GM21723 (cell line): ENCODE measurements around the gene PBX2.
"Not testable (repeated sequence)": the region's sequence is repeated elsewhere in the genome, so short reads cannot be mapped to it uniquely, and the experiment has no call there.

Source experiments
- ATAC-seq: cut with Tn5 transposase; IDR thresholded peaks from one replicate; pipeline ENCODE4 v1.9.1; 2021; ENCODE audit warnings: mild to moderate bottlenecking, moderate library complexity; ENCODE audit not compliant: unreplicated experiment

The PBX2 gene

DNA sequence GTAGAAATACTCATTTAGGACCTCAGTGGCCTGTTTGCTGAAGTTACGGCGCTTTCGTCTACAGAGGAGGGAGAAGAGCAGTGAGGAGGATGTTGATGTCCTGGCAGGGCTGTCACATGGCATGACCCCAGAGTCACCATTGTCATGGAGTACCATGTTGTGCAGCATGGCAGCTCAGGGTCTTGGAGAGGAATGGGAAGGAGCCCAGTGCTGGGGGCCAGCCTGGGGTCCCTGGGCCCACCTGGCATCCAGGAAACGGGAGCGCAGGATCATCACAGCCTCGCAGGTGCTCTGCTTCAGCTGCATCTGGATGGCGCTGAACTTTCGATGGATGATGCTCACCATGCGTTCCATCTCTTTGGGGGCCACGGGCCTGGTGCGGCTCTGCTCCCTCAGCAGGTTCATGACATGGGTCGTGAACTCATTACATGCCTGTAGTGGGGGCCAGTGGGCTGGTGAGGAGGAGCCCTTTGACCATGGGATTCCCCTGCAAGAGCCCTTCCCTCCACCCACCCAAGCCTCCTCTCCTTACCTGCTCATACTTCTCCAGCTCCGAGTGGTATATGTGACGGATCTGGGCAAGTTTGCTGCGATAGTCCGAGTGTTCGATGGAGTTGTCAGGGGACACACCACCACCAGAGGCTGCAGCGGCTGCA is 2.1 kb downstream of the PBX2 start:
- ATAC-seq: not testable (repeated sequence)

DNA sequence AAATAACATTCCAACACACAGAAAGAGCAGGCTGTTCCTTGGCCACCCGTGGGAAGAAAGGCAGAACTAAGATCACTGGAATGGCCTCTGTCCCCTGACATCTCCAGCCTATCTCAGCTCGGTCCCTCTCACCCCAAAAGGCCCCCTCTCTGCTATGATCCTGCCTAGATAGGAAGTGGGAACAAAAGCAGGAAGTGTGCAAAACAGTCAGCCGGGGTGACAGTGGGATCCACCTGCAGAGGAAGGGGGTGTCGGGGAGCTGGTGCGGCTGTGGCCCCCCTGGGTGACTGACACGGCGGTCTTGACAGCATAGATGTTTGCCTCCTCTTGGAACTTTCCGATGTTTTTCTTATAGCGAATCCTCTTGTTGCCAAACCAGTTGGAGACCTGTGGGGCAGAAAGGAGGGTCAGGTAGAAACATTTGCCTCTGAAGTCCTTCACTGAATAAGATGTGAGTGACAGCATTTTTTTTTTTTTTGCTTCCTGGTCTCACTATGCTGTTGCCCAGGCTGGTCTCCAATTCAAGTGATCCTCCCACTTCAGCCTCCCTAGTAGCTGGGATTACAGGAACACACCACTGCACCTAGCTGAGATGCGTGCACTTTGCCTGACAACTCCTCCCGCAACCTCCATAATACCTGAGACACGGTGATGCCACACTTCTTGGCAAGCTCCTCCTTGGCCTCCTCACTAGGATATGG is 2.8 kb downstream of the PBX2 start:
- ATAC-seq: no peak

DNA sequence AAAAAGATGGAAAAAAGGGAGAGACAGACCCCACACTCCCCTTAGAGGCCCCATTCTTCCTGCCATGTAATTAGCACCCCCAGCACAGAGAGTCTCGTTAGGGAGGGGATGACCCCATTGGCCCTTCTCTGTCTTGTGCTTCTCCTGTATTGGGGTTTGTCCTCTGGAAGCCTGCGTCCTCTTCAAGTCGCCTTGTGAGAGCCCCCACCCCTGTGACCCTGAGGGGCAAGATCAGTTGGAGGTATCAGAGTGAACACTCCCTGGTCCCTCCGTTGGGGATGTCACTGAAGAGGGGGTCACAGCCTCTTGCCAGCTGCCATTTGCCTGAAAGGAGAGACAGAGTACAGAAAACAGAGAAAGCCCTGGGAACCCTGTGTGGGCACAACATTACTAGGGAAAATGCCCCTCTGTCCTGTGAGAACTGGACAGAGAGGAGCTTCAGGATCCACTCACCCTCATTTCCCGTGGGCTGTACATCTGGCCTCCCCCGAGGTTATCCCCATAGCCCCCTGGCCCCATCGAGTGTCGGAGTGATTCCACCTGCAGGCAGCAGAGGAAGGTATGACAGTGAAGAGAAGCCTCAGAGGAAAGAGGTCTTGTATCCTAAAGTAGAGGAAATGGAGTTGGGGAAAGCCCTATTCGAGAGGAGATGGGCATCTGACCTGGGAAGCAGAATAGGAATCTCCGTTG is 3.7 kb downstream of the PBX2 start:
- not testable (repeated sequence) for ATAC-seq

DNA sequence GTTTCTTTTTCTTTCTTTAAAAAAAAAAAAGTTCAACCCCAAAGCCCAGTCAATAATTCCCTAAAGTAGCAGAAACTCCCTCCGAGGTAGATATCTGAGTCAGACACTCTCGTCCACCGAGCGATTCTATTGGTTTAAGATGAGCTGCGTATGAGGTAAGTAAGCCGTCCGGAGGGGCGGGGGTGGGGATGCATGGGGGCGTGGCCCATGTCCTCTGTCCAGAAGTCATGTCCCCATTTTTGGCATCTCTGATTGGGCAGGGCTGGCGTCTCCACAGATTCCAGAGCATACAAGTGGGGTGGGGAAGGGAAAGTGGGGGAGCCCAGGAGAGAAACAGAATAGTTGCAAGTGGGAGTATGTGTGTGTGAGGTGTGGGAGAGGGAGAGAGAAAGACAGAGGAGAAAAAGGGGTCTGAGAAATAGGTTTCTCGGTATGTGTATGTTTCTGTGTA is 4.3 kb downstream of the PBX2 start:
- ATAC-seq: not testable (repeated sequence)

DNA sequence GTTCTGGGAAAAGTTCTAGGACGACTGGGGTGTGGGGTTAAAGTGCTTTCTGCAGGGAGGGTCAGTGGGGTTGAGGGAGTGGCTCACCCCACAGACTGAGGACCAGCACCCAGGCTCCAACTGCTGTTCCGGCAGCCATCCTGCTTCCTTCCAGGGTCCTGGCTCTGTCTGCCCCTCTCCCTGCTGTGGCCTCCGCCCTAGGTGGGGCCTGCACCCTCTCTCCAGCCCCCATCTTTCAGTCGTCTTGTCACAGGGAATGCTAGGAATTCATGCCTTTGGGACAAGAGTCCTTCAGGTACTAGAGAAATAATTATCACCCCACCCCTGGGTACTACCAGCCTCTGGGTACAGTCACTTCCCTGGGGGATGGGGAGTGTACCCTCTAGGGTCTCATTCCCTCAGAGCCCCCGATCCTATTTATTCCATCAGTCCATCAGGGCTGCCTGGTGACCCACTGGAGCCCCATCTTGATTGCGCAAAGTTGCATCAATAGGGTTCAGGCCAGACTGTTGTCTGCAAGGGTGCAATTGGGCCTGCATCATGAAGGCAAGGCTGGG is 5.8 kb downstream of the PBX2 start, which contains the start of gene AGER:
AGER (minus strand) TSS at position 170 of the 557 bp plus-strand sequence; CDS start at position 139, 31 bp downstream.
- ATAC-seq: no peak

DNA sequence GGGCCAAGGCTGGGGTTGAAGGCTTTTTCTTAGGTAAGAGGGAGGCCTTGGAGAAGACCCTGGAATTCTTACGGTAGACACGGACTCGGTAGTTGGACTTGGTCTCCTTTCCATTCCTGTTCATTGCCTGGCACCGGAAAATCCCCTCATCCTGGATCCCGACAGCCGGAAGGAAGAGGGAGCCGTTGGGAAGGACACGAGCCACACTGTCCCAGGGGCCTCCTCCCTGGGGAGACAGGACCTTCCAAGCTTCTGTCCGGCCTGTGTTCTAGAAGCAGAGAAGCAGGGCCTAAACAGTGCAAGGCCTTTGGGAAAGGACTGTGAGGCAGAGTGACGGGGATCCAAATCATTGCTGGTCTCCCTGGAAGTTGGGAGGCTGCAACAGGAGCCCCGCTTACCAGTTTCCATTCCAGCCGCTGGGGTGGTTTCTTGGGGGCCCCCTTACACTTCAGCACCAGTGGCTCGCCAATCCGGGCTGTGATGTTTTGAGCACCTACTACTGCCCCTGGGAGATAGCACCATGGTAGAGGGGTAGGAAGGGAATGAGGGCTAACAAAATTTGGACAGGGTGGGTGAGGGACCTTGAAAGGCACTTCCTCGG is 6.4 kb downstream of the PBX2 start:
- no peak for ATAC-seq

DNA sequence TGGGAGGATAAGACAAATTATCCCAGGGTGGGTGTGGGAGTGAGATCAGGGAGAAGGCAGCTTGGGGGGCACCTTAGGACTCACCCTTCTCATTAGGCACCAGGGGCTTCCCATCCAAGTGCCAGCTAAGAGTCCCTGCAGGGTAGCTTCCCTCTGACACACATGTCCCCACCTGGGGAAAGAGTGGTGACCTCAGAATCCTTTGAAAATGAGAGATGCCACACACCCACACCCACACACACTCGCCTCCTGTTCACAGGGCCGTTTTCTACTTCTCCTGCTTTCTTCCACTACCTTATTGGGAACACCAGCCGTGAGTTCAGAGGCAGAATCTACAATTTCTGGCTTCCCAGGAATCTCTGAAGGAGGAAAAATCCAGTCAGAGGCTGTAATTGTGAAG is 7.0 kb downstream of the PBX2 start:
- ATAC-seq: no peak

DNA sequence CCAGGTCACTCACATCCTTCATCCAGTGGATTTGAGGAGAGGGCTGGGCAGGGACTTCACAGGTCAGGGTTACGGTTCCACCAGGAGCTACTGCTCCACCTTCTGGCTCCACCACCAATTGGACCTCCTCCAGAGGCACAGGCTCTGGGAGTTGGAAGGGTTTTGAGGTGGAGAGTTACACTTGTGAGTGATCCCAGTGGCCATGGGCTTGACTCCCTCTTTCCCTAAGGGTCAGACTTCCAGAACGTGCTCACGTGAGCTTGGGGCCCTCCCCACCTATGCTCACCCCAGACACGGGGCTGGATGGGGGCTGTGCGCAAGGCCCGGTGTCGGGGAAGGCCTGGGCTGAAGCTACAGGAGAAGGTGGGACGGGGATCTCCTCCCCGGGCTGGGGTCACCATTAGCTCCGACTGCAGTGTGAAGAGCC is 7.4 kb downstream of the PBX2 start:
- no peak for ATAC-seq

DNA sequence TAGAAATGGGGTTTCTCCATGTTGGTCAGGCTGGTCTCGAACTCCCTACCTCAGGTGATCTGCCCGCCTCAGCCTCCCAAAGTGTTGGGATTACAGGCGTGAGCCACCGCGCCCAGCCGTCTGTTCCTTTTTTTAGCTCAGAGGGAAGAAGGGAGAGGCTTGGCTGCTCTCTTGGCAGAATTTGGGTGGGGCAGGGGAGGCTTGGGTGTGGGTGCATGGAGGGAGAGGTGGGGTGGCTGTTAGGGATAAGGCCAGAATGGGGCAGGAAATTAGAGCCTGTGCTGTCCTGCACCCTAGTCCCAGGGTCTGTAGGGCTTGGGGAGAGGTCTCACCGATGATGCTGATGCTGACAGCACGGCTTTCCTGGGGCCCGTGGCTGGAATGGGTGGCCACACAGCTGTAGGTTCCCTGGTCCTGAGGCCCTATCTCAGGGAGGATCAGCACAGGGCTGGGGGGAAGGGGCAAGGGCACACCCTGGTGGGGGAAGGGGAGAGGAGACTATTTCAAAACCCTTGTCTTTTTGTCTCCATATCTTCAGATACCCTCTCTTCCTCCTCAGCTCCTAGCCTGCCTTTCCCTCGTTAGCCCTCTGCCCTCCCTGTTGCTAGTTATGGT is 8.0 kb downstream of the PBX2 start:
- no peak for ATAC-seq

DNA sequence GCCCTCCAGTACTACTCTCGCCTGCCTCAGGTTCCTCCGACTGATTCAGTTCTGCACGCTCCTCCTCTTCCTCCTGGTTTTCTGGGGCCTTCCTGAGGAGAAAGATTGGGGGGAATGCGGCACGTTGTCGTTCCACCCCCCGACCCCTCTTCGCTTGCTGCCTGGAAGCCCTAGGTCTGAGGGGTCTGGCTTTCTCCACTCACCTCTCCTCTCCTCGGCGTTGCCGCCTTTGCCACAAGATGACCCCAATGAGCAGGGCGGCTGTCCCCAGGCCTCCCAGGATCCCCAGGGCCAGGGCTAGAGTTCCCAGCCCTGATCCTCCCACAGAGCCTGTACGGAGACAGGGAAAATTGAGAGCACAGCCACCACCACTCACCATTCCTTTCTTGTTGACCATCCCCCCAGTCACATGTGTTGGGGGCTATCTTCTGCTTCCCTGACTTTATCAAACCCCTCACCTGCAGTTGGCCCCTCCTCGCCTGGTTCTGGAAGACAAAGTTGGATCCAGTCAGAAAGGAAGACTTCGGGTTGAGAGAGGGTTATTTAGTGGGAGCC is 8.8 kb downstream of the PBX2 start:
- no peak for ATAC-seq

DNA sequence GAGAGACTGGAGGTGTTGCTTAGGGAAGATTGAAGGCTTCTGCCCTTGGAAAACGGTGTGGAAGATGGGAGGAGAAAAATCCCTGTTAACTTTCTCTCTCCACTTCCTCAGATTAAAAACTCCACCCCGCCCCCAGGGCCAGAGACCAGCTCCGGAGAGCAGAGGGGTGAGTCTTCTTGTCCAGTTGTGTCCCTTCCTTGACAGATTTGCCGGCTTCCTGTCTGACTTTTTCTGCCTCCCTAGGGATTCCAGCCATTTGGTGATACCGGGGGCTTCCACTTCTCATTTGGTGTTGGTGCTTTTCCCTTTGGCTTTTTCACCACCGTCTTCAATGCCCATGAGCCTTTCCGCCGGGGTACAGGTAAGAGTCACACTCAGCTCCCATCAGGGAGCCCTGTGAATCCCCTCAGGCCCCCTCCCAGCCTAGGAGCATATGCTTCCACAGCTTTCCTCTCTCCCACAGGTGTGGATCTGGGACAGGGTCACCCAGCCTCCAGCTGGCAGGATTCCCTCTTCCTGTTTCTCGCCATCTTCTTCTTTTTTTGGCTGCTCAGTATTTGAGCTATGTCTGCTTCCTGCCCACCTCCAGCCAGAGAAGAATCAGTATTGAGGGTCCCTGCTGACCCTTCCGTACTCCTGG is 10.1 kb downstream of the PBX2 start:
- ATAC-seq: no peak

DNA sequence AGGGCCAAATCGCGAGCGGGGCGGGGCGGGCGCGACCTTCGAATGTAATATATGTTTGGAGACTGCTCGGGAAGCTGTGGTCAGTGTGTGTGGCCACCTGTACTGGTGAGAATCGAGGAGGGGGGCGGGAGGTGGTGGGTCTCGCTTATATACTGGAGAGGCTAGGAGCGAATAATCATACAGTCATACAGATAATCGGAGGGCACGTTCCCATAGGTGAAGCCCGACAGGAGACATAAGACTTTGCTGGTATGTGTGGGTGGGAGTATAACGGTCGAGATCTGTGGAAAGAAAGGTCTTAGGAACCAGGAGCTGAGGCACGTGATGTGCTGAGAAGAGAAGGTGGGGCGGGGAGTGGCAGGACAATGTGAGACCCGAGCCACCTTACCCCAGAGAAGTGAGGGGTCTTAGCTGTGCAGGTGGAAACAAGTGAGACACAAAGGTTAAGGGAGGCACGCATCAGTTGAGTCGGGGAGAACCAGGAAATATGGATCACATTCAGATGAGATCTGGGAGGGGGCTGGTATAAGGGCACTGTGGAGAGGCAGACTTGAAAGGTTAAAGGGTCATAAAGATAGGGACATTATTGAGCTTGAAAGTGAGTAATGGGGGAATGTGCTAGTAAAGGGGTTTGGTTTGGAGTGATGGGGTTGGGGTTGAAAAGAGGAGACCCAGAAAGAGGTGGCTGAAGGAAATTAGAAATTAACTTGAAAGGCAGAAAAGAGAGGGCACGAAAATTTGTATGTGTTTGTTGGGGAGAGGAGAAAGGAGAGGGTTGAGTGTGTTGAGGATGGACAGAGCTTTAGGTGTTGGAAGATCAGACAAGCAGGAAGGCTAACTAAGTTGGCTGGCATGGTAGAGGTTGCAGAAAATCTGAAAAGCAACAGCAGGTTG is 11.2 kb downstream of the PBX2 start:
- ATAC-seq: no peak

DNA sequence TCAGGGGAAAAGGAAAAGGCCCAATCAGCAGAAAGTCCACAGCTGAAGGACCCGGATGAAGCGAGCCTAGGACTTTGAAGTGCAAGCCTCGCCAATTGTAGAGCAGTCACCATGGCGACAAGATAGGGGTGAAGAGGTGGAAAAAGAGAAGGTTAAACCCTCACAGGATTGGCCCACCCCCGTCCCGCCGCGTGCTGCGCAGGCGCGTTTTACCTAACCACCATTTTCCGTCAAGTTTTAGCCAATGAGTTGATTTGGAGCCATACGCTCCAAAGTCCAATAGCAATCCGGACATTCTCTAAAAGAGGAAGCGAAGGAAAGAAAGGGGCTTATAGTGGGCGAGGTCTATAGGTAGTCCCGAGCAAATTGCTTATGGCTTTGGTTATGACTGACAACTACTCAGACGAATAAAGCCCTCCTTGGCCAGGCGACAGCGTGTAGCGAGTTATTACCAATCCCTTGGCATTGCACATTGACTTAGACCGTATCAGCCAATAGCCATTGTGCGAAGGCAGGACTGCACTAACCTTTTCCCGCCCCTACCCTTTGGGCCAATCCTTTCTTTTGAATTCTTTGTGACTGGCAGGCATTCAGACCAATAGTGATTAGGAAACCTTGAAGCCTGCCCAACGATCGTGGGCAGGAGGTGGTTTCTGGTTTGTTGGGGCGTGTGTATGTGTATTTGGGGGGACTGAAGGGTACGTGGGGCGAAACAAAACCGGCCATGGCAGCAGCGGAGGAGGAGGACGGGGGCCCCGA is 12.0 kb downstream of the PBX2 start, which contains the start of gene RNF5:
RNF5 (plus strand) TSS at position 618 of the 759 bp plus-strand sequence; CDS start at position 725, 107 bp downstream.
- ATAC-seq: peak; percentile 73

DNA sequence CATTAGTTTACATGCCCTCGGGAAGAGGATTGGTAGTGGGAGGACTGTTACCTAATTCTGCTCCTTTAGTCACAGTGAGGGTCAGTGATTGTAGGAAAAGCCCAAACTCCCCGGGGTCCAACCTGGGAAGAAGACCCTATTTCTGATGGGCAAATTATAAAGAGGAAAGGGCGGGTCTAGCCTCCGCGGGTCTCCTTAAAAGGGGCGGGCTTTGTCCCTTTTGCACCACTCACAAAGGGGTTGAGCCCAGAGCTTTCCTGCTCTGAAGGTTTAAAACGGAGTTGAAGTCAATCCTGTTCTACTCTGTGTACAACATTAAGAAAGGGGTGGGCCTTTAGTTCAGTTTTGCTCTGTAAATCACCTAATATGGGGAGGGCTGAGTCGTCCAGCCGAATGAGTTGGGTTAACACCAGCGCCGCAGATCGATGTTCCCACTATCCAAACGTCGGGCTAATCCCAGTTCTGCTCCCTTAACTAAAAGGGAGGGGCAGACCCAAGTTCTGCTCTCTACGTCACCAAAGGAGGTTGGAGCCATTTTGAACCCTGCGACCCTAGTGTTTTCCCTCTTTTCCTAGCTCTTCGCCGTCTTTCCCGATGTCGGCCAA is 12.7 kb downstream of the PBX2 start:
- ATAC-seq: peak; percentile 10

DNA sequence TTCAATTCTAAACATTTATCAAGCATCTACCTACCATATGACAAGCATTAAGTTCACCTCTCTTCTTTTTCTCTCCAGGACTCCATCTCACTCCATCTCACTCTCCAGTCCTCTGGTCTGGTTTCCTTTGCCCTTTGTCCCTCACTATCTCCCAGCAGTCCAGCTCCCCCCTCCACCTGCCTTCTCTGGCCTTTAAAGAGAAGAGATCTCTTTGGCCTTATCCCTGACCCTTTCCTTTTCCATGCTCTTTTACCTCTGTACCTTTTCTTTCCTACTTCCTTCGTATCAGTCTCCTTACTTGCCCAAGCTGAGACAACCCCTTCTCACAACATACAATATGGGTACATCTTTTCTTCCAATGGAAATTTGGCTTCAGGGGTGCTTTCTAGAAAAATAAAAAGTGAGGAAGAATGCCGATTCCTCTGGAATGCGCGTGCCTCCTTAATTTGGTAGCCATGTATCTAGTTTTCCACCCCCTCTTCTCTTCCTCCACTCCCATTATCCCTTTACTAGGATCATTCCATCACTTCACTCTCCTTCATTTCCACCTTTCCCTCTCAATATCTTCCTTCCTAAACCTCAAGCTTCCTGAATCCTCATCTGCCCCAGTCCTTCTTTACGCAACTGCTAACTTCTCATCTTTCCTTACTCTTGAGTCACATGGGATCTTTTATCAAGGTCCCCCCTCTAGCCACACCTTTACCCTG is 13.4 kb downstream of the PBX2 start:
- ATAC-seq: no peak

DNA sequence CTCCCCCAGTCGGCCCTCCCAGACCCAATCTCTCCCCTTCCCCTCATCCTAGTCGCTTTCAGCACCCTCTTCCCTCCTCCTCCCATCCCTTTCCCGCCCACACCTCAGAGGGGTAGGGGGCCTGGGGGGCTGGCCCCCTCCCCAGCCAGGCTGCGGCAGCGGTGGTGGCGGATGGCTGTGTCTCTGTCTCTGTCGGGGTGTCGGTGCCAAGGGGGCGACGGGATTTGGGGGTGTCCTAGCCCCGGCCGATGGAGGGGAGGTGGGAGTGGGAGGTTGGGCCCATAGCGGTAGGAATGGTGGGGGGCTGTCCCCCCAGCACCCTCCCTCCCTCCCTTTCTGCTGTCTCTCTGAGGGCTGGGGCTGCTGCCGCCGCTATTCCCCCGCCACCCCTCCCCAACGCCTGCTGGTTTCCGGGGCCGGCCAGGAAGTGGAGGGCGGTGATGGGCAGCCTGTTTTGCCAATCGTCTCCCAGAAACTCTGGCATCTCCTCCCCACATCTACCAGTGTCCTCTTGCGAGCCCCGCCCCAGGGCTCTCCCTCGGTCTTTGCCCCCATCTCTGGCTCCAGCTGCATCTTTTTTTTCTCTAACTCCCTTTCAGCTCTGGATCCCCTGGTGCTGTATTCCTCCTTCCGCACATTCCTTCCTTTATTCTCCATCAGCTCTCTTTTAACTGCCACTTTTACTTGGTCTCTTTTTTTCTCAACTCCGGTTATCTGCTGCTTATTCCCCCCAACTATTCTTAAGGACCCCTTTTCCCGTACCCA is 14.1 kb downstream of the PBX2 start, which contains the start of gene AGPAT1:
AGPAT1 (minus strand) TSS at position 374 of the 765 bp plus-strand sequence. CDS start 4,588 bp downstream, outside the sequence.
- ATAC-seq: peak; percentile 47
